Fibroblast of upper back skin (primary cell): Measurements from ENCODE around the gene BLVRB.
"Not testable (repeated sequence)": the region's sequence is repeated elsewhere in the genome, so short reads cannot be mapped to it uniquely, and the experiment has no call there.

Experiments
- DNase-seq: peaks from one replicate; pipeline ENCODE4 v3.0.0-alpha.2; 2013

Gene BLVRB

GRCh38 chr19:40465557-40466218 is at the start of gene BLVRB:
BLVRB (minus strand) TSS chr19:40465745; CDS start chr19:40465688, 57 bp downstream.
- peak; percentile 99 for DNase-seq

- no peak for DNase-seq
Observed at GRCh38 chr19:40513741-40514315, 48.3 kb upstream of the BLVRB start.

- DNase-seq: no peak
Observed at GRCh38 chr19:40513345-40513678, 47.8 kb upstream of the BLVRB start.

GRCh38 chr19:40512473-40513344 is 47.2 kb upstream of the BLVRB start:
- no peak for DNase-seq

- DNase-seq: no peak
Observed at GRCh38 chr19:40512110-40512472, 46.5 kb upstream of the BLVRB start.

- no peak for DNase-seq
Observed at GRCh38 chr19:40511487-40511886, 45.9 kb upstream of the BLVRB start.

- no peak for DNase-seq
Observed at GRCh38 chr19:40510526-40511115, 45.1 kb upstream of the BLVRB start.

- DNase-seq: no peak
Observed at GRCh38 chr19:40508739-40509260, 43.3 kb upstream of the BLVRB start.

- no peak for DNase-seq
Observed at GRCh38 chr19:40507892-40508291, 42.3 kb upstream of the BLVRB start.

- DNase-seq: no peak
Observed at GRCh38 chr19:40506099-40506498, 40.6 kb upstream of the BLVRB start.

GRCh38 chr19:40503320-40503695 is 37.8 kb upstream of the BLVRB start:
- no peak for DNase-seq

GRCh38 chr19:40502647-40503319 is 37.2 kb upstream of the BLVRB start:
- no peak for DNase-seq

- DNase-seq: no peak
Observed at GRCh38 chr19:40502081-40502480, 36.5 kb upstream of the BLVRB start.

GRCh38 chr19:40501599-40501998 is 36.1 kb upstream of the BLVRB start:
- no peak for DNase-seq

GRCh38 chr19:40500678-40501530 is 35.4 kb upstream of the BLVRB start:
- DNase-seq: not testable (repeated sequence)

- DNase-seq: no peak
Observed at GRCh38 chr19:40499320-40499719, 33.8 kb upstream of the BLVRB start.

GRCh38 chr19:40497214-40497613 is 31.7 kb upstream of the BLVRB start:
- no peak for DNase-seq

GRCh38 chr19:40494191-40494838 is 28.8 kb upstream of the BLVRB start:
- DNase-seq: no peak

- DNase-seq: no peak
Observed at GRCh38 chr19:40493778-40494177, 28.2 kb upstream of the BLVRB start.

- DNase-seq: no peak
Observed at GRCh38 chr19:40492274-40492673, 26.7 kb upstream of the BLVRB start.

GRCh38 chr19:40489882-40490230 is 24.3 kb upstream of the BLVRB start:
- DNase-seq: no peak

- no peak for DNase-seq
Observed at GRCh38 chr19:40486017-40486416, 20.5 kb upstream of the BLVRB start.
